ENCODE data around the gene IGF2BP3. TPM values are rescaled to one million over a fixed set of nuclear protein-coding genes. Genes with fewer than 3 reads are reported as not detected.
A peak's percentile ranks its signal among the peaks of the same experiment; 100 is the strongest.
"Not testable (repeated sequence)": the region's sequence is repeated elsewhere in the genome, so short reads cannot be mapped to it uniquely, and the experiment has no call there.

Gene IGF2BP3
- total RNA-seq, 1 experiment from 2014 or later: 189 TPM

GRCh38 chr7:23335136-23335535 lies 135.2 kb downstream of the IGF2BP3 start:
- DNase-seq (ENCODE audit: low read depth in 1 of 2, low spot score in 2 of 2): no peak
- no peak overlapping the region for H3K4me3 ChIP-seq
- peaks cover 60% of the 10 kb centered on the region for H3K4me1 ChIP-seq (replicated peaks)
- H3K27me3 ChIP-seq (replicated peaks): no peaks in the 10 kb centered on the region
- peaks cover 91% of the 10 kb centered on the region for H3K36me3 ChIP-seq
- peak overlapping the region; percentile 63; the same call in 1 of the 2 replicates for H3K27ac ChIP-seq
- peaks cover 3% of the 10 kb centered on the region; the same call in 1 of the 2 replicates for H3K9me3 ChIP-seq (replicated peaks)

- Histone ChIP-seq H3K4me3 (no peak overlapping the region), H3K36me3 (peaks cover 90% of the 10 kb centered on the region), H3K27me3 (replicated peaks) (no peaks in the 10 kb centered on the region), H3K4me1 (replicated peaks) (peaks cover 60% of the 10 kb centered on the region), H3K27ac (peak overlapping the region; percentile 63), H3K9me3 (replicated peaks) (peaks cover 3% of the 10 kb centered on the region; the same call in 1 of the 2 replicates)
- peak; percentile 87 to 94 for DNase-seq (ENCODE audit: low read depth in 1 of 2, low spot score in 2 of 2)
Observed at GRCh38 chr7:23334482-23335056, 135.7 kb downstream of the IGF2BP3 start.

- peak in 1 of 2 experiments; percentile 72 for DNase-seq (ENCODE audit: low read depth in 1 of 2, low spot score in 2 of 2)
- Histone ChIP-seq H3K27me3 (replicated peaks) (no peaks in the 10 kb centered on the region), H3K36me3 (peaks cover 90% of the 10 kb centered on the region), H3K4me1 (replicated peaks) (peaks cover 60% of the 10 kb centered on the region), H3K4me3 (no peak overlapping the region), H3K9me3 (replicated peaks) (peaks cover 3% of the 10 kb centered on the region; the same call in 1 of the 2 replicates), H3K27ac (peak overlapping the region; percentile 63)
Observed at GRCh38 chr7:23333671-23334246, 136.5 kb downstream of the IGF2BP3 start.

- no peak overlapping the region for H3K4me3 ChIP-seq
- H3K9me3 ChIP-seq (replicated peaks): peaks cover 3% of the 10 kb centered on the region; the same call in 1 of the 2 replicates
- H3K4me1 ChIP-seq (replicated peaks): peaks cover 60% of the 10 kb centered on the region
- peak in 1 of 2 experiments; percentile 23 for DNase-seq (ENCODE audit: low read depth in 1 of 2, low spot score in 2 of 2)
- no peaks in the 10 kb centered on the region for H3K27me3 ChIP-seq (replicated peaks)
- H3K27ac ChIP-seq: peak overlapping the region; percentile 63
- H3K36me3 ChIP-seq: peaks cover 90% of the 10 kb centered on the region
Observed at GRCh38 chr7:23332910-23333612, 137.2 kb downstream of the IGF2BP3 start.

- Histone ChIP-seq H3K36me3 (peaks cover 90% of the 10 kb centered on the region), H3K9me3 (replicated peaks) (no peaks in the 10 kb centered on the region), H3K27me3 (replicated peaks) (no peaks in the 10 kb centered on the region; the same call in 1 of the 2 replicates), H3K27ac (0 out of 2 replicates have a peak overlapping the region, but pooled peaks have one; percentile 15), H3K4me3 (no peak overlapping the region), H3K4me1 (replicated peaks) (peaks cover 51% of the 10 kb centered on the region)
- DNase-seq (ENCODE audit: low read depth in 1 of 2, low spot score in 2 of 2): no peak
Observed at GRCh38 chr7:23332193-23332592, 138.1 kb downstream of the IGF2BP3 start.

- no peak overlapping the region for H3K4me3 ChIP-seq
- no peak overlapping the region for H3K27ac ChIP-seq
- no peaks in the 10 kb centered on the region for H3K9me3 ChIP-seq (replicated peaks)
- peaks cover 41% of the 10 kb centered on the region for H3K4me1 ChIP-seq (replicated peaks)
- H3K36me3 ChIP-seq: peaks cover 82% of the 10 kb centered on the region
- H3K27me3 ChIP-seq (replicated peaks): no peaks in the 10 kb centered on the region; the same call in 1 of the 2 replicates
- no peak for DNase-seq (ENCODE audit: low read depth in 1 of 2, low spot score in 2 of 2)
Observed at GRCh38 chr7:23331132-23331531, 139.2 kb downstream of the IGF2BP3 start.

- peak in 1 of 2 experiments; percentile 57 for DNase-seq (ENCODE audit: low read depth in 1 of 2, low spot score in 2 of 2)
- Histone ChIP-seq H3K4me3 (no peak overlapping the region), H3K36me3 (peaks cover 84% of the 10 kb centered on the region), H3K27me3 (replicated peaks) (no peaks in the 10 kb centered on the region), H3K9me3 (replicated peaks) (no peaks in the 10 kb centered on the region), H3K27ac (no peak overlapping the region), H3K4me1 (replicated peaks) (peaks cover 22% of the 10 kb centered on the region)
Observed at GRCh38 chr7:23315366-23315765, 154.9 kb downstream of the IGF2BP3 start.

- H3K4me3 ChIP-seq; H3K9me3 ChIP-seq (replicated peaks); H3K27ac ChIP-seq; DNase-seq (ENCODE audit: low read depth in 1 of 2, low spot score in 2 of 2); H3K27me3 ChIP-seq (replicated peaks): not testable (repeated sequence)
- Histone ChIP-seq H3K36me3 (peaks cover 84% of the 10 kb centered on the region), H3K4me1 (replicated peaks) (peaks cover 21% of the 10 kb centered on the region)
Observed at GRCh38 chr7:23312141-23312540, 158.2 kb downstream of the IGF2BP3 start.

GRCh38 chr7:23308754-23309153 lies 161.5 kb downstream of the IGF2BP3 start:
- H3K4me3 ChIP-seq: no peak overlapping the region
- no peaks in the 10 kb centered on the region for H3K9me3 ChIP-seq (replicated peaks)
- no peak for DNase-seq (ENCODE audit: low read depth in 1 of 2, low spot score in 2 of 2)
- no peaks in the 10 kb centered on the region for H3K27me3 ChIP-seq (replicated peaks)
- no peaks in the 10 kb centered on the region; the same call in 1 of the 2 replicates for H3K4me1 ChIP-seq (replicated peaks)
- H3K36me3 ChIP-seq: peaks cover 72% of the 10 kb centered on the region
- H3K27ac ChIP-seq: no peak overlapping the region

GRCh38 chr7:23306936-23307521 lies 163.3 kb downstream of the IGF2BP3 start:
- H3K27ac ChIP-seq: no peak overlapping the region
- H3K4me3 ChIP-seq: no peak overlapping the region
- H3K9me3 ChIP-seq (replicated peaks): no peaks in the 10 kb centered on the region
- DNase-seq (ENCODE audit: low read depth in 1 of 2, low spot score in 2 of 2): no peak
- peaks cover 66% of the 10 kb centered on the region for H3K36me3 ChIP-seq
- no peaks in the 10 kb centered on the region for H3K27me3 ChIP-seq (replicated peaks)
- H3K4me1 ChIP-seq (replicated peaks): no peaks in the 10 kb centered on the region; the same call in 1 of the 2 replicates

- Histone ChIP-seq H3K27ac (peak overlapping the region; percentile 56), H3K9me3 (replicated peaks) (no peaks in the 10 kb centered on the region), H3K27me3 (replicated peaks) (no peaks in the 10 kb centered on the region), H3K4me3 (peak overlapping the region; percentile 74), H3K4me1 (replicated peaks) (peaks cover 20% of the 10 kb centered on the region), H3K36me3 (peaks cover 27% of the 10 kb centered on the region)
- DNase-seq (ENCODE audit: low read depth in 1 of 2, low spot score in 2 of 2): no peak
Observed at GRCh38 chr7:23299770-23300300, 170.5 kb downstream of the IGF2BP3 start.

GRCh38 chr7:23298885-23299769 lies 171.2 kb downstream of the IGF2BP3 start, which contains the start of gene MALSU1:
Gene MALSU1, plus strand, starts transcription at chr7:23299339. Its CDS starts 14 bp downstream, at chr7:23299353.
- Histone ChIP-seq H3K36me3 (peaks cover 27% of the 10 kb centered on the region), H3K27ac (peak within 1 kb of the TSS; percentile 56), H3K4me1 (replicated peaks) (peaks cover 20% of the 10 kb centered on the region), H3K9me3 (replicated peaks) (no peaks in the 10 kb centered on the region), H3K27me3 (replicated peaks) (no peaks in the 10 kb centered on the region), H3K4me3 (peak within 1 kb of the TSS; percentile 74)
- DNase-seq (ENCODE audit: low read depth in 1 of 2, low spot score in 2 of 2): peak; percentile 90 to 96

Measured in SJSA1 (cell line).